ENCODE results near the gene AIG1.

DNA sequence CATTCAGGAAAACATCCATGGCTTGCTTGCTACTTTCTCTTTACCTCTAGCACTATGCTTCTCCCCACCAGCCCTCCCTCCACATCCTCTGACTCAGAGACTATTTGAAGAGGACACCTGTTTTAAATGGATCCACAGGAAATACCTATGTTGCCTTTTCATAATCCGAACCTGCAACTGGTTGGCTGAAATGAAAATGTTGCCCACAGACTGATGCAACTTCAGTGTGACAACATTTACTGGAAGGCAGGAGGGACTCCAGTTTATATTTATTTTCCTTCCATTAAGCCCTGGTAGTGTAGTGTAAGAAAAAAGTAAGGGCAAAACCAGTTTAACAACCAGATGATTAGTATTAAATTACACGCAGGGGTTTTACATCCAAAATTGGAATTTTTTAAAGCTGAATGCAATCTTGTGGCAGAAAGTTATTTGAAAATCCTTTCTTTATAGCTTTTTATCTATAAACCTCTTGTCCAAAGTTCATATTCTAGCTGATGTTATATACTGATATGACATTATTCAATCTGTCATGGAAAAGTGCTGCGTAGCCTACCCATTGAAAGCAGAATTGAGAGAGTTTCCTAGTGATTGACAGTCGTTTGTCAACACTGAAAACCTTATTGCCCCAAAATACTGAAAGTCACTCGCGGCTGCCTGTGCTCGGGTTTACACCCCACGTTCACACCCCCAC is 881 bp upstream of the AIG1 start:
- TF ChIP-seq, protein P1, sequence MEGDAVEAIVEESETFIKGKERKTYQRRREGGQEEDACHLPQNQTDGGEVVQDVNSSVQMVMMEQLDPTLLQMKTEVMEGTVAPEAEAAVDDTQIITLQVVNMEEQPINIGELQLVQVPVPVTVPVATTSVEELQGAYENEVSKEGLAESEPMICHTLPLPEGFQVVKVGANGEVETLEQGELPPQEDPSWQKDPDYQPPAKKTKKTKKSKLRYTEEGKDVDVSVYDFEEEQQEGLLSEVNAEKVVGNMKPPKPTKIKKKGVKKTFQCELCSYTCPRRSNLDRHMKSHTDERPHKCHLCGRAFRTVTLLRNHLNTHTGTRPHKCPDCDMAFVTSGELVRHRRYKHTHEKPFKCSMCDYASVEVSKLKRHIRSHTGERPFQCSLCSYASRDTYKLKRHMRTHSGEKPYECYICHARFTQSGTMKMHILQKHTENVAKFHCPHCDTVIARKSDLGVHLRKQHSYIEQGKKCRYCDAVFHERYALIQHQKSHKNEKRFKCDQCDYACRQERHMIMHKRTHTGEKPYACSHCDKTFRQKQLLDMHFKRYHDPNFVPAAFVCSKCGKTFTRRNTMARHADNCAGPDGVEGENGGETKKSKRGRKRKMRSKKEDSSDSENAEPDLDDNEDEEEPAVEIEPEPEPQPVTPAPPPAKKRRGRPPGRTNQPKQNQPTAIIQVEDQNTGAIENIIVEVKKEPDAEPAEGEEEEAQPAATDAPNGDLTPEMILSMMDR (IDR thresholded peaks at IDR 0.05; ENCODE audit: low read length) = no peak
- TF ChIP-seq EZH2 (IDR thresholded peaks at IDR 0.05; ENCODE audit: borderline replicate concordance, low read length) = no peak

Measured in OCI-LY1 (cell line).